DND-41 (cell line): ENCODE measurements around the gene NUDT3.

Source experiments
- ATAC-seq: fragments of 200-7000 bp; cut with Tn5 transposase; 3 replicates; pipeline ENCODE4 v1.9.1; 2021; ENCODE audit warnings: low read depth; ENCODE audit not compliant: insufficient read depth
- DNase-seq: peaks from one replicate; pipeline ENCODE4 v3.0.0-alpha.2; 2020
- H2AFZ ChIP-seq: 2 replicates; pipeline ENCODE4 v1.6.0; 2012; ENCODE audit warnings: low read depth, low read length
- H3K27ac ChIP-seq: 2 replicates; pipeline ENCODE4 v1.5.1; 2012; ENCODE audit warnings: low read length, inconsistent platforms
- H3K27me3 ChIP-seq: fragments of 200-600 bp; sonication (generic); 2 replicates; pipeline ENCODE4 v1.6.0; 2012; ENCODE audit warnings: low read length, mild to moderate bottlenecking, inconsistent platforms; ENCODE audit not compliant: insufficient read depth, poor library complexity
- H3K36me3 ChIP-seq: 2 replicates; pipeline ENCODE4 v1.5.1; 2012; ENCODE audit warnings: low read length, inconsistent platforms; ENCODE audit not compliant: insufficient read depth
- H3K4me1 ChIP-seq: 2 replicates; pipeline ENCODE4 v1.5.1; 2012; ENCODE audit warnings: mild to moderate bottlenecking, low read length; ENCODE audit not compliant: insufficient read depth
- H3K4me2 ChIP-seq: 2 replicates; pipeline ENCODE4 v1.6.0; 2012; ENCODE audit warnings: mild to moderate bottlenecking, moderate library complexity, low read length, inconsistent platforms; ENCODE audit not compliant: insufficient read depth
- H3K4me3 ChIP-seq, 2 experiments: fragments of 200-600 bp in 1 of 2; shearing (Covaris generic) in 1 of 2; 2 replicates each; pipeline ENCODE4 v1.5.1; 2012 to 2016; ENCODE audit warnings: inconsistent platforms in 2 of 2, low read length in 2 of 2, mild to moderate bottlenecking in 2 of 2, low read depth in 1 of 2, moderate library complexity in 1 of 2
- H3K79me2 ChIP-seq: 2 replicates; pipeline ENCODE4 v1.6.0; 2012; ENCODE audit warnings: low read length, inconsistent platforms; ENCODE audit not compliant: insufficient read depth
- H3K9ac ChIP-seq: 2 replicates; pipeline ENCODE4 v1.6.0; 2012; ENCODE audit warnings: low read depth, mild to moderate bottlenecking, inconsistent platforms, low read length, moderate library complexity
- H3K9me3 ChIP-seq: 2 replicates; pipeline ENCODE4 v1.5.1; 2012; ENCODE audit warnings: low read length, moderate library complexity, mild to moderate bottlenecking, inconsistent platforms; ENCODE audit not compliant: insufficient read depth, severe bottlenecking
- H4K20me1 ChIP-seq: 2 replicates; pipeline ENCODE4 v1.6.0; 2012; ENCODE audit warnings: low read length; ENCODE audit not compliant: insufficient read depth
- EZH2 ChIP-seq: IDR thresholded peaks from 3 replicates; pipeline ENCODE4 v1.6.1; 2012; ENCODE audit warnings: borderline replicate concordance, low read depth, mild to moderate bottlenecking, moderate library complexity, low read length, inconsistent platforms; ENCODE audit not compliant: severe bottlenecking
- TF ChIP-seq, protein P1 (sequence below): IDR thresholded peaks from 2 replicates; pipeline ENCODE4 v1.5.1; 2012; ENCODE audit warnings: borderline replicate concordance, low read length, moderate library complexity, mild to moderate bottlenecking; ENCODE audit not compliant: poor library complexity, severe bottlenecking; ENCODE audit errors: extremely low read depth

NUDT3 gene

DNA sequence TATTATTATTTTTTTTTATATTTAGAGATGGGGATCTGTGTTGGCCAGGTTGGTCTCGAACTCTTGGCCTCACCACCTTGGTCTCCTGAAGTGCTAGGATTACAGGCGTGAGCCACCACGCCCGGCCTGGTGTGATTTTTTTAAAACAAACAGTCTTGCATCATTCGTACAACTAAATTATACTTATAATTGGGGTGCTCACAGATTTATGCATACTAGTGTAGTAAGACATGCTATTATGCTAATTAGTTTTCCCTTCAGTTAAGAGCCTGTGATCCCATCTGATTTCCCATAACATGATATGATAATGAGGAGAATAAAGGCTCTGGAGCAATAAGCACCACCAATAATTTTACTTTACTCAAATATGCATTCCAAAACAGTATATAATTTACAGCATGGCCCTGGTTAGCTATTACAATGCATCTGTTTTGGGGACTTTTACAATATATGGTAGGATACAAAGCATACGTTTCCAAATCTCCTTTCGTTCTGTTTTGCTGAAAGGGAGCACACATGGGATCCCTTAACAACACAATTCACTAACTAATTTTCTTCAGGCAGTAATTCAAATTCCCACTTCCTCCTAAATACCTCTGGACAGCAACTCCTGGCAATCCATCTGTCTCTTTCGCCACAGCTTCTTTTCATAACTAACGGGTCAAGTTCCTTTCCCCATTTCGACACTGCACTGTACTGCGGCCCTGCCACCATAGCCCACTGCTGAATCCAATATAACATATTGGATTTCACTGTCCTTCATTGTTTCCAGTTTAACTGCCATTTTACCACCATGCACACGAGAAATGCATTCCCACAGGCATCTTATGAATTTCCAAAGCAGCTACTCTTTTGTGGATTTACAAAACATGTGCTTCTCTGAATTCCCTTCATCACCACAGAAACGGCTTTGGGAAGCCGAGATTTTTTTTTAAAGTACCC is 1.7 kb downstream of the NUDT3 start:
- Histone ChIP-seq H3K4me1 (peaks cover 47% of the 10 kb centered on the region), H3K4me3 (peak overlapping the region; percentile 69 to 89), H2AFZ (peak overlapping the region; percentile 85; the same call in 1 of the 2 replicates), H3K36me3 (peaks cover 4% of the 10 kb centered on the region; the same call in 1 of the 2 replicates), H3K79me2 (peaks cover 72% of the 10 kb centered on the region), H3K4me2 (peak overlapping the region; percentile 84), H4K20me1 (peaks cover 25% of the 10 kb centered on the region), H3K9ac (peak overlapping the region; percentile 98), H3K9me3 (no peaks in the 10 kb centered on the region), H3K27me3 (no peaks in the 10 kb centered on the region), H3K27ac (peak overlapping the region; percentile 82)
- TF ChIP-seq, protein P1, sequence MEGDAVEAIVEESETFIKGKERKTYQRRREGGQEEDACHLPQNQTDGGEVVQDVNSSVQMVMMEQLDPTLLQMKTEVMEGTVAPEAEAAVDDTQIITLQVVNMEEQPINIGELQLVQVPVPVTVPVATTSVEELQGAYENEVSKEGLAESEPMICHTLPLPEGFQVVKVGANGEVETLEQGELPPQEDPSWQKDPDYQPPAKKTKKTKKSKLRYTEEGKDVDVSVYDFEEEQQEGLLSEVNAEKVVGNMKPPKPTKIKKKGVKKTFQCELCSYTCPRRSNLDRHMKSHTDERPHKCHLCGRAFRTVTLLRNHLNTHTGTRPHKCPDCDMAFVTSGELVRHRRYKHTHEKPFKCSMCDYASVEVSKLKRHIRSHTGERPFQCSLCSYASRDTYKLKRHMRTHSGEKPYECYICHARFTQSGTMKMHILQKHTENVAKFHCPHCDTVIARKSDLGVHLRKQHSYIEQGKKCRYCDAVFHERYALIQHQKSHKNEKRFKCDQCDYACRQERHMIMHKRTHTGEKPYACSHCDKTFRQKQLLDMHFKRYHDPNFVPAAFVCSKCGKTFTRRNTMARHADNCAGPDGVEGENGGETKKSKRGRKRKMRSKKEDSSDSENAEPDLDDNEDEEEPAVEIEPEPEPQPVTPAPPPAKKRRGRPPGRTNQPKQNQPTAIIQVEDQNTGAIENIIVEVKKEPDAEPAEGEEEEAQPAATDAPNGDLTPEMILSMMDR, result no peak
- no peak for TF ChIP-seq EZH2
- no peak for ATAC-seq
- DNase-seq, result no peak

- Histone ChIP-seq H3K4me2 (peak overlapping the region; percentile 45; the same call in 1 of the 2 replicates), H3K4me3 (no peak overlapping the region)
Measured at GRCh38 chr6:34389034-34389433, 3.4 kb downstream of the NUDT3 start.

DNA sequence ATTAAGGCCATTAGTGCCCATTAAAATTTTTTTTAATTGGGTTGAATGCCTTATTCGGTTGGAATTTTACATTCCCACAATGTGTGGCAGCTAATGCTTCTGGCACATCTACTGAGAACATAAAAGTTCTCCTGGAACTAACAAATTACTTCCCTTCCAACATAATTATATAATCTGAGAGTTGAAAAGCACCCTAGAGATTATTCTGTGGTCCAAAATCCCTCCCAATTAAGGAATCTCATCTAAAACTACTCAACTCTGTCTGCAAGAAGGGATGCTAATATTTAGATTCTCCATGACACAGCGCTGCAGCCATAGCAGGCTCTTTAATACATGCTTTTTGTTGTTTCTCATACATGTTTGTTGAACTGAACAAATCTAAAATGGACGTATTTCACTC is 4.0 kb downstream of the NUDT3 start:
- H2AFZ ChIP-seq, result no peak overlapping the region
- no peak overlapping the region for H3K4me3 ChIP-seq
- TF ChIP-seq, protein P1, result no peak
- no peak for TF ChIP-seq EZH2
- peaks cover 96% of the 10 kb centered on the region for H3K79me2 ChIP-seq
- ATAC-seq (no peak), DNase-seq (no peak)
- peaks cover 40% of the 10 kb centered on the region for H3K4me1 ChIP-seq
- H3K9me3 ChIP-seq, result no peaks in the 10 kb centered on the region
- peaks cover 43% of the 10 kb centered on the region for H4K20me1 ChIP-seq
- no peak overlapping the region for H3K4me2 ChIP-seq
- no peaks in the 10 kb centered on the region for H3K27me3 ChIP-seq
- peaks cover 9% of the 10 kb centered on the region for H3K36me3 ChIP-seq
- no peak overlapping the region for H3K9ac ChIP-seq
- no peak overlapping the region for H3K27ac ChIP-seq

More at GRCh38 chr6:34389034-34389433, 3.4 kb downstream of the NUDT3 start:
- no peak for DNase-seq
- TF ChIP-seq EZH2, result no peak
- TF ChIP-seq, protein P1, result no peak
- Histone ChIP-seq H3K9ac (no peak overlapping the region), H3K79me2 (peaks cover 90% of the 10 kb centered on the region), H3K27me3 (no peaks in the 10 kb centered on the region), H3K4me1 (peaks cover 46% of the 10 kb centered on the region), H3K27ac (no peak overlapping the region), H3K9me3 (no peaks in the 10 kb centered on the region), H2AFZ (no peak overlapping the region), H3K36me3 (peaks cover 4% of the 10 kb centered on the region; the same call in 1 of the 2 replicates), H4K20me1 (peaks cover 37% of the 10 kb centered on the region)
- no peak for ATAC-seq
